Loucy (cell line): ENCODE measurements around the gene SPTLC1.

ENCODE experiments used
- CTCF ChIP-seq: fragments of 200-600 bp; sonication (generic); conservative IDR thresholded peaks from 2 replicates; pipeline ENCODE4 v1.5.1; 2014; ENCODE audit warnings: mild to moderate bottlenecking, antibody characterized with exemption, low read length
- EZH2phosphoT487 ChIP-seq: fragments of 200-600 bp; IDR thresholded peaks from 2 replicates; pipeline ENCODE4 v1.6.1; 2018; ENCODE audit warnings: antibody characterized with exemption, mild to moderate bottlenecking, moderate library complexity, borderline replicate concordance

- TF ChIP-seq CTCF (peak; percentile 94), EZH2phosphoT487 (no peak)
These were observed 18.9 kb upstream of the SPTLC1 start for GRCh38 chr9:92133949-92134604.
